SK-N-SH (cell line): ENCODE results near the gene CDK14. TPM values are rescaled to one million over a fixed set of nuclear protein-coding genes. Genes with fewer than 3 reads are reported as not detected.

Experiments
- CTCF ChIA-PET: fragments of 300-600, 350-600 bp; formaldehyde crosslinking; extraction: SDS; loops from one replicate; lab custom pipeline; 2021; lab: Yijun Ruan, JAX
- POLR2A ChIA-PET: fragments of 350-600 bp; sonication (Branson Sonifier 250); formaldehyde crosslinking; extraction: SDS; loops from one replicate; lab custom pipeline; 2020; ENCODE audit warnings: antibody characterized with exemption, inconsistent platforms; lab: Yijun Ruan, JAX
- DNase-seq: peaks from one replicate; pipeline ENCODE4 v3.0.0; 2012
- H2AFZ ChIP-seq: fragments of 200-600 bp; sonication (generic); 2 replicates; pipeline ENCODE4 v1.8.1; 2016; ENCODE audit warnings: antibody characterized with exemption, mild to moderate bottlenecking, low read depth
- H3F3A ChIP-seq: fragments of 200-600 bp; sonication (generic); replicated peaks from 2 replicates; pipeline ENCODE3; 2016; ENCODE audit warnings: antibody characterized with exemption, mild to moderate bottlenecking; ENCODE audit not compliant: insufficient read depth
- H3K27ac ChIP-seq, 2 experiments: fragments of 200-500 bp in 1 of 2; fragments of 200-600 bp in 1 of 2; sonication (Bioruptor generic) in 1 of 2; sonication (generic), shearing (Covaris generic) in 1 of 2; 2 replicates each; pipeline versions ENCODE4 v1.5.1 to v1.6.1; 2014 to 2016; ENCODE audit warnings: low read depth in 2 of 2, inconsistent platforms in 1 of 2, low read length in 1 of 2, mild to moderate bottlenecking in 1 of 2, mixed read lengths in 1 of 2
- H3K27me3 ChIP-seq: fragments of 200-600 bp; sonication (generic), shearing (Covaris generic); 2 replicates; pipeline ENCODE4 v1.6.1; 2016; ENCODE audit warnings: mixed run types; ENCODE audit not compliant: insufficient read depth
- H3K36me3 ChIP-seq, 2 experiments: fragments of 200-500 bp in 1 of 2; fragments of 200-600 bp in 1 of 2; sonication (Bioruptor generic) in 1 of 2; sonication (generic) in 1 of 2; replicated peaks in 1 of 2; 2 replicates each; pipeline versions ENCODE3 to v1.5.1; 2014 to 2016; ENCODE audit warnings: low read length in 1 of 2, mild to moderate bottlenecking in 1 of 2; ENCODE audit not compliant: insufficient read depth in 2 of 2, control insufficient read depth in 1 of 2
- H3K4me1 ChIP-seq, 2 experiments: fragments of 200-500 bp in 1 of 2; fragments of 200-600 bp in 1 of 2; sonication (Bioruptor generic) in 1 of 2; sonication (generic), shearing (Covaris generic) in 1 of 2; 2 replicates each; pipeline versions ENCODE4 v1.5.1 to v1.6.1; 2014 to 2016; ENCODE audit warnings: low read depth in 1 of 2, low read length in 1 of 2, mixed run types in 1 of 2; ENCODE audit not compliant: insufficient read depth in 2 of 2, control insufficient read depth in 1 of 2
- H3K4me2 ChIP-seq: fragments of 200-600 bp; sonication (generic), shearing (Covaris generic); 2 replicates; pipeline ENCODE4 v1.6.1; 2017; ENCODE audit warnings: mixed run types
- H3K4me3 ChIP-seq, 2 experiments: fragments of 200-500 bp in 1 of 2; fragments of 200-600 bp in 1 of 2; sonication (Bioruptor generic) in 1 of 2; sonication (generic), shearing (Covaris generic) in 1 of 2; 2 replicates each; pipeline versions ENCODE4 v1.5.1 to v1.8.1; 2014 to 2016; ENCODE audit warnings: low read depth in 2 of 2, inconsistent platforms in 1 of 2, low read length in 1 of 2, mild to moderate bottlenecking in 1 of 2, mixed read lengths in 1 of 2, moderate library complexity in 1 of 2
- H3K79me2 ChIP-seq: fragments of 200-600 bp; sonication (generic); 2 replicates; pipeline ENCODE4 v1.8.1; 2017; ENCODE audit warnings: mild to moderate bottlenecking; ENCODE audit not compliant: insufficient read depth
- H3K9ac ChIP-seq: fragments of 200-600 bp; sonication (generic); 2 replicates; pipeline ENCODE4 v1.6.1; 2017; ENCODE audit warnings: mixed run types
- H3K9me2 ChIP-seq: fragments of 200-600 bp; sonication (generic); 2 replicates; pipeline ENCODE4 v1.6.1; 2017; ENCODE audit warnings: mixed run types
- H3K9me3 ChIP-seq: fragments of 200-600 bp; sonication (generic); 2 replicates; pipeline ENCODE4 v1.6.1; 2017; ENCODE audit warnings: mixed run types, mild to moderate bottlenecking, moderate library complexity
- H4K20me1 ChIP-seq: fragments of 200-600 bp; sonication (generic); 2 replicates; pipeline ENCODE4 v1.6.1; 2017; ENCODE audit warnings: mild to moderate bottlenecking, mixed run types; ENCODE audit not compliant: insufficient read depth
- CHD2 ChIP-seq: fragments of 150-350 bp; IDR thresholded peaks from 2 replicates; pipeline ENCODE4 v1.6.1; 2018; ENCODE audit warnings: low read length; ENCODE audit not compliant: partially characterized antibody
- ELF1 ChIP-seq: IDR thresholded peaks from 2 replicates; pipeline ENCODE4 v1.4.0; 2012
- EP300 ChIP-seq, 2 experiments: IDR thresholded peaks; 2 replicates each; pipeline versions ENCODE4 v1.4.0 to v1.6.1; 2012; ENCODE audit warnings: borderline replicate concordance in 1 of 2, low read depth in 1 of 2, low read length in 1 of 2
- EZH2phosphoT487 ChIP-seq: fragments of 200-600 bp; sonication (generic); IDR thresholded peaks from 2 replicates; pipeline ENCODE4 v1.6.1; 2017; ENCODE audit warnings: low read depth, mixed run types, mild to moderate bottlenecking, antibody characterized with exemption, moderate library complexity, borderline replicate concordance
- FOSL2 ChIP-seq: IDR thresholded peaks from 2 replicates; pipeline ENCODE4 v1.4.0; 2012; ENCODE audit warnings: low read depth, mild to moderate bottlenecking, moderate library complexity, borderline replicate concordance
- JUND ChIP-seq: IDR thresholded peaks from 2 replicates; pipeline ENCODE4 v1.4.0; 2012
- MAX ChIP-seq: IDR thresholded peaks from 2 replicates; pipeline ENCODE4 v1.4.0; 2012; ENCODE audit warnings: low read depth
- MEF2A ChIP-seq: IDR thresholded peaks from 2 replicates; pipeline ENCODE4 v1.4.0; 2012; ENCODE audit warnings: low read depth, borderline replicate concordance
- MXI1 ChIP-seq: IDR thresholded peaks from 2 replicates; pipeline ENCODE4 v1.6.1; 2012; ENCODE audit warnings: mild to moderate bottlenecking, low read depth, low read length, improper control_type of control experiment
- NFIC ChIP-seq: IDR thresholded peaks from 2 replicates; pipeline ENCODE4 v1.4.0; 2012; ENCODE audit warnings: borderline replicate concordance
- POLR2AphosphoS5 ChIP-seq: IDR thresholded peaks from 2 replicates; pipeline ENCODE4 v1.6.1; 2012; ENCODE audit warnings: low read depth, low read length
- REST ChIP-seq: IDR thresholded peaks from 2 replicates; pipeline ENCODE4 v1.6.1; 2012; ENCODE audit warnings: mild to moderate bottlenecking, low read depth, low read length, moderate library complexity
- RFX5 ChIP-seq: IDR thresholded peaks from 2 replicates; pipeline ENCODE4 v1.6.1; 2012; ENCODE audit warnings: mild to moderate bottlenecking, improper control_type of control experiment, low read length
- TAF1 ChIP-seq: IDR thresholded peaks from 2 replicates; pipeline ENCODE4 v1.6.1; 2012; ENCODE audit warnings: low read depth, mild to moderate bottlenecking, low read length, moderate library complexity, borderline replicate concordance
- TEAD4 ChIP-seq: IDR thresholded peaks from 2 replicates; pipeline ENCODE4 v1.4.0; 2012; ENCODE audit warnings: mild to moderate bottlenecking, borderline replicate concordance; ENCODE audit not compliant: insufficient read depth
- USF1 ChIP-seq: IDR thresholded peaks from 2 replicates; pipeline ENCODE4 v1.4.0; 2012; ENCODE audit warnings: low read depth, borderline replicate concordance
- WGBS: methylation state at CpG from one replicate; pipeline ENCODE4 v1.1.6; 2017; ENCODE audit warnings: low lambda C conversion rate; 5-methylcytosine and 5-hydroxymethylcytosine counted together
- polyA plus RNA-seq, 3 experiments: library from polyadenylated mRNA; depleted of rRNA; stranded (reverse); fragments of >200 nt; gene quantifications; 2 replicates each; pipeline ENCODE4 v1.2.3, GENCODE V29; 2012
- TF ChIP-seq, protein P1 (sequence below): fragments of 150-350 bp; IDR thresholded peaks from 2 replicates; pipeline ENCODE4 v1.6.1; 2016; ENCODE audit warnings: mild to moderate bottlenecking, low read depth, low read length
- TF ChIP-seq, protein P2 (sequence below): IDR thresholded peaks from 2 replicates; pipeline ENCODE4 v1.4.0; 2012; ENCODE audit warnings: low read depth, borderline replicate concordance
- TF ChIP-seq, protein P3 (sequence below): fragments of 200-600 bp; sonication (generic); IDR thresholded peaks from 2 replicates; pipeline ENCODE4 v1.6.1; 2017; ENCODE audit warnings: antibody characterized with exemption, mild to moderate bottlenecking, moderate library complexity

Gene CDK14
- polyA plus RNA-seq, 1 of the 3 experiments (the other 2 are of a cell fraction): 13.9 TPM

- TF ChIP-seq, protein P1, sequence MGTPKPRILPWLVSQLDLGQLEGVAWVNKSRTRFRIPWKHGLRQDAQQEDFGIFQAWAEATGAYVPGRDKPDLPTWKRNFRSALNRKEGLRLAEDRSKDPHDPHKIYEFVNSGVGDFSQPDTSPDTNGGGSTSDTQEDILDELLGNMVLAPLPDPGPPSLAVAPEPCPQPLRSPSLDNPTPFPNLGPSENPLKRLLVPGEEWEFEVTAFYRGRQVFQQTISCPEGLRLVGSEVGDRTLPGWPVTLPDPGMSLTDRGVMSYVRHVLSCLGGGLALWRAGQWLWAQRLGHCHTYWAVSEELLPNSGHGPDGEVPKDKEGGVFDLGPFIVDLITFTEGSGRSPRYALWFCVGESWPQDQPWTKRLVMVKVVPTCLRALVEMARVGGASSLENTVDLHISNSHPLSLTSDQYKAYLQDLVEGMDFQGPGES: no peak
- TF ChIP-seq JUND (no peak), ELF1 (no peak)
Observed at GRCh38 chr7:90678986-90679385, 82.9 kb downstream of the CDK14 start (continued).

- Histone ChIP-seq H3K9ac (no peak overlapping the region), H3K9me3 (no peaks in the 10 kb centered on the region), H3K79me2 (peaks cover 94% of the 10 kb centered on the region), H3K4me3 (no peak overlapping the region), H3K27ac (no peak overlapping the region), H2AFZ (no peak overlapping the region), H3K9me2 (no peaks in the 10 kb centered on the region), H3F3A (peaks cover 11% of the 10 kb centered on the region), H3K4me2 (no peak overlapping the region), H3K36me3 (peaks cover 0 to 4% of the 10 kb centered on the region in 2 experiments)
- CTCF ChIA-PET: interaction anchor here (0.7 kb wide), 1 partner anchor 262 kb away, joined by 3 read pairs; no protein-coding TSS in a partner anchor
- TF ChIP-seq REST: no peak
- TF ChIP-seq MAX: no peak
- no peak for TF ChIP-seq FOSL2
- TF ChIP-seq, protein P2, sequence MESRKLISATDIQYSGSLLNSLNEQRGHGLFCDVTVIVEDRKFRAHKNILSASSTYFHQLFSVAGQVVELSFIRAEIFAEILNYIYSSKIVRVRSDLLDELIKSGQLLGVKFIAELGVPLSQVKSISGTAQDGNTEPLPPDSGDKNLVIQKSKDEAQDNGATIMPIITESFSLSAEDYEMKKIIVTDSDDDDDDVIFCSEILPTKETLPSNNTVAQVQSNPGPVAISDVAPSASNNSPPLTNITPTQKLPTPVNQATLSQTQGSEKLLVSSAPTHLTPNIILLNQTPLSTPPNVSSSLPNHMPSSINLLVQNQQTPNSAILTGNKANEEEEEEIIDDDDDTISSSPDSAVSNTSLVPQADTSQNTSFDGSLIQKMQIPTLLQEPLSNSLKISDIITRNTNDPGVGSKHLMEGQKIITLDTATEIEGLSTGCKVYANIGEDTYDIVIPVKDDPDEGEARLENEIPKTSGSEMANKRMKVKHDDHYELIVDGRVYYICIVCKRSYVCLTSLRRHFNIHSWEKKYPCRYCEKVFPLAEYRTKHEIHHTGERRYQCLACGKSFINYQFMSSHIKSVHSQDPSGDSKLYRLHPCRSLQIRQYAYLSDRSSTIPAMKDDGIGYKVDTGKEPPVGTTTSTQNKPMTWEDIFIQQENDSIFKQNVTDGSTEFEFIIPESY: no peak
- no peak for TF ChIP-seq TEAD4
- TF ChIP-seq EP300 (IDR thresholded peaks at IDR 0.05; ENCODE audit: borderline replicate concordance in 1 of 2, low read depth in 1 of 2, low read length in 1 of 2): no peak
- TF ChIP-seq USF1: no peak
- no peak for TF ChIP-seq EZH2phosphoT487
- TF ChIP-seq TAF1: no peak
- TF ChIP-seq POLR2AphosphoS5: no peak
- TF ChIP-seq RFX5: no peak
- TF ChIP-seq, protein P3, sequence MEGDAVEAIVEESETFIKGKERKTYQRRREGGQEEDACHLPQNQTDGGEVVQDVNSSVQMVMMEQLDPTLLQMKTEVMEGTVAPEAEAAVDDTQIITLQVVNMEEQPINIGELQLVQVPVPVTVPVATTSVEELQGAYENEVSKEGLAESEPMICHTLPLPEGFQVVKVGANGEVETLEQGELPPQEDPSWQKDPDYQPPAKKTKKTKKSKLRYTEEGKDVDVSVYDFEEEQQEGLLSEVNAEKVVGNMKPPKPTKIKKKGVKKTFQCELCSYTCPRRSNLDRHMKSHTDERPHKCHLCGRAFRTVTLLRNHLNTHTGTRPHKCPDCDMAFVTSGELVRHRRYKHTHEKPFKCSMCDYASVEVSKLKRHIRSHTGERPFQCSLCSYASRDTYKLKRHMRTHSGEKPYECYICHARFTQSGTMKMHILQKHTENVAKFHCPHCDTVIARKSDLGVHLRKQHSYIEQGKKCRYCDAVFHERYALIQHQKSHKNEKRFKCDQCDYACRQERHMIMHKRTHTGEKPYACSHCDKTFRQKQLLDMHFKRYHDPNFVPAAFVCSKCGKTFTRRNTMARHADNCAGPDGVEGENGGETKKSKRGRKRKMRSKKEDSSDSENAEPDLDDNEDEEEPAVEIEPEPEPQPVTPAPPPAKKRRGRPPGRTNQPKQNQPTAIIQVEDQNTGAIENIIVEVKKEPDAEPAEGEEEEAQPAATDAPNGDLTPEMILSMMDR: no peak
- no peak for TF ChIP-seq MXI1
- TF ChIP-seq CHD2: no peak
- no peak for TF ChIP-seq MEF2A
- no peak for TF ChIP-seq NFIC
- TF ChIP-seq ELF1: no peak
- TF ChIP-seq, all 33 proteins: peak for 0
- POLR2A ChIA-PET: no interaction called here
- Histone ChIP-seq H4K20me1 (peaks cover 76% of the 10 kb centered on the region), H3K4me1 (peaks cover 7 to 24% of the 10 kb centered on the region in 2 experiments), H3K27me3 (no peaks in the 10 kb centered on the region)
- 95% methylated on average over 4 of the region's 4 CpGs for WGBS
- DNase-seq: no peak
Observed at GRCh38 chr7:90680484-90680883, 84.4 kb downstream of the CDK14 start.
